ENCODE data around the gene DARS1.

DNA sequence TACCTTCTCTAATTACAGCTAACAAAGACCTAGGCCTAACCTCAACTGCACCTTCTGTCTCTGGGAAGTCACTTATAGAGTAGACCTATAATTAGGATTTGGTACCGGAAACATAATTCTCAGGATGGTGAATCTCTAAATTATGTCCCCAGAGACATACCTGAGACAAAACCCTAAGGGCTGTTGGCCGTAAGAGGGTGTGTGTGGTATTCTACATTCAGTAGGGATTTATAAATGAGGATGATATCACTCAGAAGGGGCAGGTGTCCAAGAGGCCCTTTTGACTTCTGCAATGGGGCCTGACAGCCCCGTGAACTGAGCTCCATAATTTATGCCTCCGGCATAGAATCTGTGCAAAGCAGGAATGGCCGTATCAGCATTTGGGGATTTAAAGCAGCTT lies 13.5 kb upstream of the DARS1 start:
- TF ChIP-seq CTCF (IDR thresholded peaks at IDR 0.05) (no peak), POLR2A (IDR thresholded peaks at IDR 0.05) (no peak)
